K562 (cell line): ENCODE data around the gene SIK3. TPM values are rescaled to one million over a fixed set of nuclear protein-coding genes. Genes with fewer than 3 reads are reported as not detected.

ENCODE experiments used
- ADNP ChIP-seq: fragments of 200-800 bp; sonication (Bioruptor generic); IDR thresholded peaks from 2 replicates; pipeline ENCODE4 v1.6.1; 2016; ENCODE audit warnings: missing genetic modification characterization, missing compliant biosample characterization
- NRF1 ChIP-seq, 2 experiments: fragments of 450-650 bp; IDR thresholded peaks in 1 of 2; conservative IDR thresholded peaks in 1 of 2; 2 replicates each; pipeline ENCODE4 v1.6.1; 2014; ENCODE audit warnings: mild to moderate bottlenecking in 2 of 2
- SP1 ChIP-seq: sonication (generic); formaldehyde crosslinking; IDR thresholded peaks from 2 replicates; pipeline ENCODE4 v1.8.1; 2022; ENCODE audit warnings: mild to moderate bottlenecking, missing genetic modification reagents
- ZNF197 ChIP-seq: fragments of 200-800 bp; sonication (Bioruptor generic); IDR thresholded peaks from 2 replicates; pipeline ENCODE4 v1.6.1; 2016; ENCODE audit warnings: low read depth, missing genetic modification characterization, missing compliant biosample characterization
- polyA plus RNA-seq, 8 experiments: library from polyadenylated mRNA; depleted of rRNA in 4 of 8; stranded (reverse) in 5 of 8; unstranded in 3 of 8; fragments of >200 nt; fragmentation: Nextera tagmentation in 2 of 8; fragmentation: Illumina TruSeq in 1 of 8; extraction: Ambion mirVana in 2 of 8; extraction: Trizol in 1 of 8; gene quantifications; 2 replicates each; pipeline versions ENCODE4 v1.2.1 to v1.2.3, GENCODE V29; 2011 to 2014; ENCODE audit warnings: inconsistent platforms in 1 of 8, missing spikeins in 1 of 8
- total RNA-seq, 7 experiments: library from RNA; depleted of rRNA in 6 of 7; stranded (reverse); fragments of >200 nt in 6 of 7; fragmentation: Illumina TruSeq in 2 of 7; extraction: Trizol in 2 of 7; gene quantifications; 2 replicates each; pipeline versions ENCODE4 v1.2.1 to v1.2.3, GENCODE V29; 2011 to 2021; ENCODE audit warnings: low replicate concordance in 1 of 7
- TF ChIP-seq, protein P1 (sequence below), 2 experiments: fragments of 150-350 bp in 1 of 2; IDR thresholded peaks; 2 replicates each; pipeline ENCODE4 v1.6.1; 2012 to 2016; ENCODE audit warnings: low read depth in 2 of 2, low read length in 2 of 2, mild to moderate bottlenecking in 1 of 2, moderate library complexity in 1 of 2
- TF ChIP-seq, protein P2 (sequence below): fragments of 250-450 bp; sonication (Bioruptor Pico); IDR thresholded peaks from 2 replicates; pipeline ENCODE4 v1.8.0; 2021; ENCODE audit warnings: mild to moderate bottlenecking, moderate library complexity

Gene SIK3
- total and polyA plus RNA-seq, 9 of the 15 experiments (the other 6 are each of a cell fraction or from before 2014, with no cell fraction given), result 1.6 to 21.6 (median 8.0) TPM

DNA sequence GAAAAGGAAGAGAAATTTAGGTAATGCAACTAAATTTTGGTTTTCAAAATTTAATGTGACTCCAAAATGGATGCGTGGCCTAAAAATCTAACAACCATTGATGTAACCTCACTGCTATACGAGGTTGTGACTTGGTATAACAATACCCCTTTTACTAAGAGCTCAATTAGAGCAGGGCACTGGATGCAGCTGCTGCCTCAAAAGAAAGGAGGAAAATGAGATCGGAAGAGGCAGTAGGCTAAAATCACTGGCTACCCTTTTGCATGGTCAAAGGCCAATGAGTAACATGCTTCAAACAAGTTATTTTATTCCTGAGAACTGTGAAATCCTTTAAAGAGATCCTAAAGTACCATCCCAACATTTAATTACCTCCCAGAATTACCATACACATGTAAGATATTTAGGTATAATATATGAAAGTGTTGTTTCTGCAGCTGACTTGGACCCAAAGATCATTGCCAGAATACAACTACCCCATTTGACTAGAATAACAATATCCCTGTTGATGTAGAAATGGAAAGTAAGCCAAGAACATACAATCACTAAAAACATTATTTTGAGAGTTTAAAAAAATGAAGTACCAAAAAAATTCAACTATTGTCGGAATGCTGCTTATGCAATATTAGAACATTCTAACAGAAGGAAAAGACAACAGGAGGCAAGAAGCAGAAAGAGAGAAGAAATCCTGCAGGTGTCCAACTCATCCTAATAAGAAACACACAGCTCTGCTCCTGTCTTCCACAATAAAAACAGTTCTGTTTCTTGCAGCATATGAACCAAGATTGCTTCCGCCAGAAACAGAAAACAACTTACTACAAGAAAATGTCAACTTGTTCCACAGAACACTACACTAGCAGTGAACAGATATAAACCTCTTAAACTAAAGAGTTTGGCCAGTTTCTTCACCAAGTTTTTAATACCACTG is 15.0 kb downstream of the SIK3 start (continued):
- TF ChIP-seq, protein P1, sequence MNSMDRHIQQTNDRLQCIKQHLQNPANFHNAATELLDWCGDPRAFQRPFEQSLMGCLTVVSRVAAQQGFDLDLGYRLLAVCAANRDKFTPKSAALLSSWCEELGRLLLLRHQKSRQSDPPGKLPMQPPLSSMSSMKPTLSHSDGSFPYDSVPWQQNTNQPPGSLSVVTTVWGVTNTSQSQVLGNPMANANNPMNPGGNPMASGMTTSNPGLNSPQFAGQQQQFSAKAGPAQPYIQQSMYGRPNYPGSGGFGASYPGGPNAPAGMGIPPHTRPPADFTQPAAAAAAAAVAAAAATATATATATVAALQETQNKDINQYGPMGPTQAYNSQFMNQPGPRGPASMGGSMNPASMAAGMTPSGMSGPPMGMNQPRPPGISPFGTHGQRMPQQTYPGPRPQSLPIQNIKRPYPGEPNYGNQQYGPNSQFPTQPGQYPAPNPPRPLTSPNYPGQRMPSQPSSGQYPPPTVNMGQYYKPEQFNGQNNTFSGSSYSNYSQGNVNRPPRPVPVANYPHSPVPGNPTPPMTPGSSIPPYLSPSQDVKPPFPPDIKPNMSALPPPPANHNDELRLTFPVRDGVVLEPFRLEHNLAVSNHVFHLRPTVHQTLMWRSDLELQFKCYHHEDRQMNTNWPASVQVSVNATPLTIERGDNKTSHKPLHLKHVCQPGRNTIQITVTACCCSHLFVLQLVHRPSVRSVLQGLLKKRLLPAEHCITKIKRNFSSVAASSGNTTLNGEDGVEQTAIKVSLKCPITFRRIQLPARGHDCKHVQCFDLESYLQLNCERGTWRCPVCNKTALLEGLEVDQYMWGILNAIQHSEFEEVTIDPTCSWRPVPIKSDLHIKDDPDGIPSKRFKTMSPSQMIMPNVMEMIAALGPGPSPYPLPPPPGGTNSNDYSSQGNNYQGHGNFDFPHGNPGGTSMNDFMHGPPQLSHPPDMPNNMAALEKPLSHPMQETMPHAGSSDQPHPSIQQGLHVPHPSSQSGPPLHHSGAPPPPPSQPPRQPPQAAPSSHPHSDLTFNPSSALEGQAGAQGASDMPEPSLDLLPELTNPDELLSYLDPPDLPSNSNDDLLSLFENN (IDR thresholded peaks at IDR 0.05; ENCODE audit: low read depth in 2 of 2, low read length in 2 of 2), result no peak
- TF ChIP-seq ADNP (tag) (no peak), ZNF197 (no peak), NRF1 (conservative IDR thresholded peaks at IDR 0.05 in 1 of 2, IDR thresholded peaks at IDR 0.05 in 1 of 2) (no peak), SP1 (no peak)
- TF ChIP-seq, protein P2, sequence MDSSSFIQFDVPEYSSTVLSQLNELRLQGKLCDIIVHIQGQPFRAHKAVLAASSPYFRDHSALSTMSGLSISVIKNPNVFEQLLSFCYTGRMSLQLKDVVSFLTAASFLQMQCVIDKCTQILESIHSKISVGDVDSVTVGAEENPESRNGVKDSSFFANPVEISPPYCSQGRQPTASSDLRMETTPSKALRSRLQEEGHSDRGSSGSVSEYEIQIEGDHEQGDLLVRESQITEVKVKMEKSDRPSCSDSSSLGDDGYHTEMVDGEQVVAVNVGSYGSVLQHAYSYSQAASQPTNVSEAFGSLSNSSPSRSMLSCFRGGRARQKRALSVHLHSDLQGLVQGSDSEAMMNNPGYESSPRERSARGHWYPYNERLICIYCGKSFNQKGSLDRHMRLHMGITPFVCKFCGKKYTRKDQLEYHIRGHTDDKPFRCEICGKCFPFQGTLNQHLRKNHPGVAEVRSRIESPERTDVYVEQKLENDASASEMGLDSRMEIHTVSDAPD, result no peak
